LNCAP (cell line): ENCODE data around the gene FGF13.

Source experiments
- CTCF ChIP-seq: fragments of 450-650 bp; IDR thresholded peaks from 2 replicates; pipeline ENCODE4 v1.5.1; 2017; ENCODE audit warnings: mild to moderate bottlenecking

Gene FGF13

GRCh38 chrX:138740341-138740740, 28.8 kb upstream of the FGF13 start:
- no peak for TF ChIP-seq CTCF

GRCh38 chrX:138723301-138723700, 11.8 kb upstream of the FGF13 start:
- TF ChIP-seq CTCF = no peak

- TF ChIP-seq CTCF = no peak
These were observed 7.9 kb upstream of the FGF13 start for GRCh38 chrX:138719396-138719795.

- no peak for TF ChIP-seq CTCF
These were observed 7.4 kb upstream of the FGF13 start for GRCh38 chrX:138718941-138719340.

GRCh38 chrX:138710866-138711341, 613 bp downstream of the FGF13 start:
- no peak for TF ChIP-seq CTCF

GRCh38 chrX:138709886-138710791, 1.4 kb downstream of the FGF13 start:
- TF ChIP-seq CTCF = no peak

- TF ChIP-seq CTCF = no peak
These were observed 3.2 kb downstream of the FGF13 start for GRCh38 chrX:138708268-138708667.
